Duodenal mucosa (tissue), 2 donors: ENCODE results near the gene SMARCAL1.
A peak's percentile ranks its signal among the peaks of the same experiment; 100 is the strongest.

Experiments used
- H3K27ac ChIP-seq: one replicate; pipeline ENCODE4 v1.7.0; 2013; ENCODE audit warnings: low read depth, low read length
- H3K27me3 ChIP-seq, 2 donors: one replicate each; pipeline ENCODE4 v1.7.0; 2013; ENCODE audit warnings: low read length in 2 of 2, control low read depth in 1 of 2; ENCODE audit not compliant: insufficient read depth in 2 of 2, control insufficient read depth in 1 of 2
- H3K36me3 ChIP-seq, 2 donors: one replicate each; pipeline ENCODE4 v1.7.0; 2013; ENCODE audit warnings: low read length in 2 of 2, control low read depth in 1 of 2; ENCODE audit not compliant: insufficient read depth in 2 of 2, control insufficient read depth in 1 of 2
- H3K4me1 ChIP-seq, 2 donors: one replicate each; pipeline ENCODE4 v1.7.0; 2013; ENCODE audit warnings: low read length in 2 of 2, control low read depth in 1 of 2; ENCODE audit not compliant: insufficient read depth in 2 of 2, control insufficient read depth in 1 of 2
- H3K4me3 ChIP-seq, 2 donors: one replicate each; pipeline ENCODE4 v1.7.0; 2013; ENCODE audit warnings: low read length in 2 of 2, low read depth in 1 of 2
- H3K9ac ChIP-seq, 2 donors: one replicate each; pipeline ENCODE4 v1.7.0; 2013; ENCODE audit warnings: low read length in 2 of 2, low read depth in 1 of 2
- H3K9me3 ChIP-seq, 2 donors: one replicate each; pipeline ENCODE4 v1.7.0; 2013; ENCODE audit warnings: low read length in 2 of 2, control low read depth in 1 of 2; ENCODE audit not compliant: control insufficient read depth in 1 of 2

The SMARCAL1 gene

GRCh38 chr2:216499641-216500218, 87.4 kb downstream of the SMARCAL1 start:
- no peak overlapping the region for H3K27ac ChIP-seq
- peak overlapping the region; percentile 96 to 99 for H3K4me3 ChIP-seq
- H3K27me3 ChIP-seq = no peaks in the 10 kb centered on the region
- H3K9me3 ChIP-seq = no peaks in the 10 kb centered on the region
- H3K4me1 ChIP-seq = peaks cover 32 to 37% of the 10 kb centered on the region in 2 donors
- peaks cover 32 to 50% of the 10 kb centered on the region in 2 donors for H3K36me3 ChIP-seq
- peak overlapping the region; percentile 92 to 97 for H3K9ac ChIP-seq

DNA sequence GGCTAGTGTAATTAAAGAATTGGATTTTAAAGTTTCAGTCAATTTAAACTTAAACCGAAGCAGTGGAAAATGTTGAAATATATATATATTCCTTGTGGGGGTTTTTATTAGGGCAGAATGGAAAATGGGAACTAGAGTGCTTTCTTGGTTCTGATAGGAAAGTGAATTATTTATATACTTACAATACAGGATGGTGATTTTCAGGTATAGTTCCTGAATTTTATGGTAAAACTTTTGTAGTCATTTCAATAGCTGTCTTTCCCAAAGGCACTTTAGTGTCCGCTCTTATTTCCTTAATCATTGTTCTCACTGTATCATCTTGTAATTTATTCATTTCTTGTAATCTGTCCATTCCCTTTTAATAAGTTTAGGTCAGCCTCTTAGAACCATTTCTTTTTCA, 88.3 kb downstream of the SMARCAL1 start:
- H3K9ac ChIP-seq = peak overlapping the region; percentile 92 to 97

DNA sequence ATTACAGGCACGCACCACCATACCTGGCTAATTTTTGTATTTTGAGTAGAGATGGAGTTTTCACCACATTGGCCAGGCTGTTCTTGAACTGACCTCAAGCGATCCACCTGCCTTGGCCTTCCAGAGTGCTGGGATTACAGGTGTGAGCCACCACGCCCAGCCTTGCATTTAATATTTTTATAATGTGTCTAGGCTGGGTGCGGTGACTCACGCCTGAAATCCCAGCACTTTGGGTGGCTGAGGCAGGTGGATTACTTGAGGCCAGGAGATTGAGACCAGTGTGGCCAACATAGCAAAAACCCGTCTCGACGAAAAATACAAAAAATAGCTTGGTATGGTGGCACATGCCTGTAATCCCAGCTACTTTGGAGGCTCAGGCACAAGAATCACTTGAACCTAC, 89.6 kb downstream of the SMARCAL1 start:
- H3K4me3 ChIP-seq = no peak overlapping the region
- no peaks in the 10 kb centered on the region for H3K9me3 ChIP-seq
- peaks cover 32 to 61% of the 10 kb centered on the region in 2 donors for H3K36me3 ChIP-seq
- no peaks in the 10 kb centered on the region for H3K27me3 ChIP-seq
- no peak overlapping the region for H3K9ac ChIP-seq
- H3K27ac ChIP-seq = no peak overlapping the region
- H3K4me1 ChIP-seq = peaks cover 32 to 37% of the 10 kb centered on the region in 2 donors

More for the DNA sequence above, 88.3 kb downstream of the SMARCAL1 start:
- Histone ChIP-seq H3K4me3 (peak overlapping the region; percentile 96 to 99), H3K36me3 (peaks cover 32 to 56% of the 10 kb centered on the region in 2 donors), H3K27ac (no peak overlapping the region), H3K9me3 (no peaks in the 10 kb centered on the region), H3K27me3 (no peaks in the 10 kb centered on the region), H3K4me1 (peaks cover 32 to 37% of the 10 kb centered on the region in 2 donors)

DNA sequence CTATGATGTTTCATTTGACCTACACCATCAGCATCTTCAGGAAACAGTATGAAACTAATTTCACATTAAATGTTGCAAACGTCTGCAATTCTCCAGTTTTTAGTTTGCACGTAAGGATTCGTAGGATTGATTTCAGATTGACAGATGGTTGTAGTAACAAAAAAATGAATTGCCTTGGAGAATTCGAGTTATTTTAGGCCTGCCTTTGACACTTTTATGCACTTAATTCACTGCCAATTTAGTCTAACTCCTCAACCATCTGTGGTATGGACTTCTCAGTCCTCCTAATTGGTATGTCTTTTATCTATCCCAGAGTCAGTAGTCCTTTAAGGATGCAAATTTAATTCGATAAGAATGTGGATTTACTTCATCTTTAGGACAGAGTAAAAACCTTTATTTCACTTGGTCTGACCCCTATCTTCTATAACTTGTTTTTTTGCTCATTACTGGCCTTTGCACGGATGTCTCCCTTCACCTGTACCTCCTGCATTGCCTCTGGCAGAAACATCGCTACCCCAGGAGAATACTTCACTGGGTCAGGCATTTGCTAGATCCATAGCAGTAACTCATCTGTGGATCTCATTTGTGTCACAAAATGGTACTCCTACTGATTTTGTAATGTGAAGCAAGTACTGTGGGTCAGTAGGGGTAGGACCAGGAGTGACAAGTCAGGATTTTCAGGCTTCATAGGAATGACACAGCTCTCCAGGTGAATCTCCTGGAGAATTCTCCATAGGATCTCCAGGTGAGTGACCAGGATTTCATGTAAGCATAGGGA, 90.3 kb downstream of the SMARCAL1 start:
- Histone ChIP-seq H3K4me1 (peaks cover 31 to 34% of the 10 kb centered on the region in 2 donors), H3K9ac (no peak overlapping the region), H3K27me3 (no peaks in the 10 kb centered on the region), H3K27ac (no peak overlapping the region), H3K4me3 (no peak overlapping the region), H3K36me3 (peaks cover 32 to 64% of the 10 kb centered on the region in 2 donors), H3K9me3 (no peaks in the 10 kb centered on the region)

- Histone ChIP-seq H3K4me1 (peaks cover 24 to 28% of the 10 kb centered on the region in 2 donors), H3K9me3 (no peaks in the 10 kb centered on the region), H3K9ac (no peak overlapping the region), H3K27ac (no peak overlapping the region), H3K4me3 (no peak overlapping the region), H3K27me3 (no peaks in the 10 kb centered on the region), H3K36me3 (peaks cover 32 to 64% of the 10 kb centered on the region in 2 donors)
Measured at GRCh38 chr2:216503159-216503629, 90.9 kb downstream of the SMARCAL1 start.

- Histone ChIP-seq H3K4me1 (peaks cover 23 to 26% of the 10 kb centered on the region in 2 donors), H3K36me3 (peaks cover 32 to 64% of the 10 kb centered on the region in 2 donors), H3K9ac (no peak overlapping the region), H3K9me3 (no peaks in the 10 kb centered on the region), H3K27ac (no peak overlapping the region), H3K4me3 (no peak overlapping the region), H3K27me3 (no peaks in the 10 kb centered on the region)
Measured at GRCh38 chr2:216503697-216504375, 91.6 kb downstream of the SMARCAL1 start.

DNA sequence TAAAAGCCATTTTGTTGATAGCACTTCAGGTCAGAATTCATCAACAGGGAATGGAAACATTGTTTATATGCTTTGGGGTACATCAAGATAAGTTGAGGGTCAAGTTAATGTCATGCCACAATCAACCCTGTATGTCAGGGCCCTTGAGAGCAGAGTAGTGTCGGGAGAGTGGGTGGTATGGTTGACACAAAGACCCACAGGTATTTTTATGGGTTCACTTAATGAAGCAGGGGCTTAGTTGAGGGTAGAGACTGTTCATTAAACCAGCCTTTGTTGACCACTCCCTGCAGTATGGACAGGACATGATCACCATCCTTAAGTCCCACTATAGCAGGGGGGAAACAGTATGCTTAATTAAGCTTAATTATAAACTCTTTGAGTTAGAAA, 92.1 kb downstream of the SMARCAL1 start:
- no peaks in the 10 kb centered on the region for H3K27me3 ChIP-seq
- H3K4me1 ChIP-seq = peaks cover 23 to 24% of the 10 kb centered on the region in 2 donors
- no peak overlapping the region for H3K4me3 ChIP-seq
- H3K27ac ChIP-seq = no peak overlapping the region
- peaks cover 32 to 64% of the 10 kb centered on the region in 2 donors for H3K36me3 ChIP-seq
- no peaks in the 10 kb centered on the region for H3K9me3 ChIP-seq
- H3K9ac ChIP-seq = no peak overlapping the region

GRCh38 chr2:216505133-216506106, 93.1 kb downstream of the SMARCAL1 start:
- H3K36me3 ChIP-seq = peaks cover 24 to 55% of the 10 kb centered on the region in 2 donors
- no peak overlapping the region for H3K4me3 ChIP-seq

More at GRCh38 chr2:216505133-216506106, 93.1 kb downstream of the SMARCAL1 start:
- peaks cover 13% of the 10 kb centered on the region in 2 donors for H3K4me1 ChIP-seq
- no peaks in the 10 kb centered on the region for H3K27me3 ChIP-seq
- H3K9me3 ChIP-seq = no peaks in the 10 kb centered on the region
- no peak overlapping the region for H3K27ac ChIP-seq
- H3K9ac ChIP-seq = no peak overlapping the region
